Measurements from ENCODE around the gene CXCL6.

The CXCL6 gene

DNA sequence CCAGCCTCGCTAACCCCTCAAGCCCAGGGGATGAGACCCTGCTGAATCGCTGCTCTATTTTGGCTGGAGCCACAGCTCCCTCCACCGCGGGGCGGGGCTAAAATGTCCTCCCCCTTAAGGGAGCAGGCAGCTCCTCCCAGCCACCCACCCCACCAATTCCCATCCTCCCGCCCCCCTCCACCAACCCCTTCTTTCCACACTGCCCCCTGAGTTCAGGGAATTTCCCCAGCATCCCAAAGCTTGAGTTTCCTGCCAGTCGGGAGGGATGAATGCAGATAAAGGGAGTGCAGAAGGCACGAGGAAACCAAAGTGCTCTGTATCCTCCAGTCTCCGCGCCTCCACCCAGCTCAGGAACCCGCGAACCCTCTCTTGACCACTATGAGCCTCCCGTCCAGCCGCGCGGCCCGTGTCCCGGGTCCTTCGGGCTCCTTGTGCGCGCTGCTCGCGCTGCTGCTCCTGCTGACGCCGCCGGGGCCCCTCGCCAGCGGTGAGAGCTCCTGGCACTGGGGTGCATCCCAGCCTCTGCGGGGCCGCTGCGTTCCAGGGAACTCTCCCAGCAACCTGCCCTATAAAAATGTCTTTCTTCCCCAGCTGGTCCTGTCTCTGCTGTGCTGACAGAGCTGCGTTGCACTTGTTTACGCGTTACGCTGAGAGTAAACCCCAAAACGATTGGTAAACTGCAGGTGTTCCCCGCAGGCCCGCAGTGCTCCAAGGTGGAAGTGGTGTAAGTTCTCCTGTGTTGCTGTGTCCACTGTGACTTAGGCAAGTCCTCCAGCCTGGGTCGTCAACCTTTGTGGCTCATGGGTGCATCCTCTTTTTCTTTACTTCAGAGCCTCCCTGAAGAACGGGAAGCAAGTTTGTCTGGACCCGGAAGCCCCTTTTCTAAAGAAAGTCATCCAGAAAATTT, at the start of gene CXCL6:
CXCL6 (plus strand) TSS at position 306 of the 907 bp plus-strand sequence; CDS start at position 379, 73 bp downstream.
- DNase-seq: peak; percentile 5 to 50

DNA sequence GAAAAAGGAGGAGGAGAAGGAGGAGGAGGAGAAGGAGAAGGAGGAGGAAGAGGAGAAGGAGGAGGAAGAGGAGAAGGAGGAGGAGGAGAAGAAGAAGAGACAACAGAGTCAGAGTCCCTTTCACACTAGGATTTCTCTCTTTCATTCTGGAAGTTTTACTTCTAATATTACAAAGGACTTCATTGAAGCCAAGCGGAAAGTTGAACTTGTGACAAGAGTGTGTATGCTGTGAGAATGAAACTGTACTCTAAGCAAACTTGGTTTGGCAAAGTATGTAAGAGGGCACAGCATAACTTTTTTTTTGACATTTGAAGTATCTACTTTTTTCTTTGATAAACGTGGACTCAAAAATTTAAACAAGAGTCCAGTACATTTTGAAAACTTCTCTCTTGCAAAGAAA, 48.1 kb upstream of the CXCL6 start:
- no peak for DNase-seq

DNA sequence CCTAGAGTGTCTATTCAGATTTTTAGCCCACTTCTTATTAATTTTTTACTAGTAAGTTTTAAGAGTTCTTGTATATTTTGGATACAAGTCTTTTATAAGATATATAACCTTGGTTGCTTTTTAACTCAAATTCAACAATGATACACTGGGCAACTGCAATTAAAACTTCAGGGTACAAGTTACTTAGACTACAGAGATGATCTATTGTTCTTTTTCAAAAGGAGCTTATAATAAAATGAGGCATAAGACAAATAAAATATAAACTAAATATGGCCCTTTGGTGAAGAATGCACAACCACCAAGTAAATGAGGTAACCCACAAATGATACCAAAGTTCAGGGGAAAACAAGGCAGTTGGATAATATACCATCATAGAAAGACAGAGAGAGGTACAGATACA, 37.6 kb upstream of the CXCL6 start:
- no peak for DNase-seq

DNA sequence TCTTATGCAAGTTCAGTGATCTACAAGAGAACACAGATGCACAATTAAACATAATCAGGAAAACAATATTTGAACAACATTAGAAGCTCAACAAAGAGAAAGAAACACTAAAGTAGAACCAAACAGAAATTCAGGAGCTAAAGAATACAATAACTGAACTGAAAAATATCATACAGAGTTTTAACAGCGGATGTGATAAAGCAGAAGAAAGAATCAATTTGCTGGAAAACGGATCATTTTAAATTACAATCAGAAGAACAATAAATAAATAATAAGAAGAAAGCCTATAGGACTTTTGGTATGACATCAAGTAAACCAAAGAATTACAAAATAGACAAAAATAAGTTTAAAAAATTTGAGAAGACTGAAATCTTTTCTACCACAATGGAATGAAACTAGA, 36.3 kb upstream of the CXCL6 start:
- DNase-seq: no peak

DNA sequence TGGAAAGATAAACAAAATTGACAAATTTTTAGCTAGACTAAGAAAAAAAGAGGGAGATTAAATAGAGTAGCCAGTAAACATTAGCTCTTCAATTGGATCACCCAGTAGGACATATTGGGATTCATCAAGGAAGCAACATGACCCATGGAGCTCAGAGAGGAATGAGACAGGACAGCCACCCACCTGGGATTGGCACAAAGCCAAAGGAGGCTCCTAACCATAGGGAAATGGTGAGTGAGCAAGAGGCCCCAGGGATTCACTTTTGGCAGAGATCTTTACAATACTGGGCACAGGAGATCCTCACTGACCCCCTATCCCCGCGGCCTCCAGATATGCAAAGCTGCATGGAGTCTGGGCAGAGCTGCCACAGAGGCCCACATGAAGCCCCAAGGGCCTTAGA, 34.8 kb upstream of the CXCL6 start:
- no peak for DNase-seq

DNA sequence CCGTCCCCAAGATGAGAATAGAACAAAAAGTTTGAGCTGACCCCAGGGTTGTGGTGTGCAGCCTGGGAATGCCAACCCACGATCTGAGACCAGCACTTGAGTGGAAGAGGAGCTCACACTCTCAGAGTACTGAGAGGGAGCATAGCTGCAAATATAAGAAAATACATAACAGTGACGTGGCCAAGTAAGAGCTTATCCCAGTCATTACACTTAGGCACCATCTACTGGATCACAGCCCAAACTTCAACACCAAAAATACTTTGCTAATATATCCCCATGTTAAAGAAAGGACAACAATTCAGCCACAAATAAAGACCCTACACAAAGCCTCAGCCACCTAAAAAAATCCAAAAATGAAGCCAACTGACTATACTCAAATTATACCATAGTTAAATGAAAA, 33.3 kb upstream of the CXCL6 start:
- DNase-seq: no peak

DNA sequence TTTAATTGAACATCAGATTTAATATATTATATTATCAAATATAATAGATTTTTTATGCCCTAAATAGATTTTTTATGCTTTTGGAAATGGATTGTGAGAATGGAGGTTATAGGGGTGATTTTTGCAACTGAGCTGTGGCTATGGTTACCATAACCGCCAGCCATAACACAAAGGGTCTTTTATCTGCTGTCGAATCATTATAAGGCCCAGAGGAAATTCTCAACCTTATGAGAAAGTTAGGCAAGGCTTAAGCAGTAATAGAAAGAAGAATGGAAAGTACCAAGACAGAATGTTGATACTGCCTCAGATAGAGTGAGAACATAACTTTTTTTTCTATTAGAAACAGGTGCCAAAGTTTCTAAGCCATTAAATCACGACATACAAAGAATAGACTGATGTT, 26.3 kb upstream of the CXCL6 start:
- DNase-seq: no peak

DNA sequence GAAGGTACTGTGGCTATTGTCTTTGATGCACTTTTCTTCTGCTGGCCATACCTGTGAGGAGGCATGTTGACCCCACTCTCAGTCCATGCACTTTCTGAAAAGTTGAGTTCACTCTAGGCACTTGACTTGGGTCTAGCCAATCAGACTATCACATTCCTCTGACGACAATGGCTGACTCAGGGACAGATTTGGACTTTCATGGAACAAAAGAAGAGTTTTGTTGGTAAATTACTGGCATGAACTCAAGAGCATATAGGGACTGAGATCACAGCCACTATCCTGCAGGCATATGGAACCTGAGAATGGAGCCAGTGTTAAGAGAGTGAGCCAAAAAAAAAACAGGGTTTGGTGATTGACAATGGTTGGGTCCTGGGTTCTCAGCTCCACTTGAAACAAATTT, 24.6 kb upstream of the CXCL6 start:
- DNase-seq: no peak

DNA sequence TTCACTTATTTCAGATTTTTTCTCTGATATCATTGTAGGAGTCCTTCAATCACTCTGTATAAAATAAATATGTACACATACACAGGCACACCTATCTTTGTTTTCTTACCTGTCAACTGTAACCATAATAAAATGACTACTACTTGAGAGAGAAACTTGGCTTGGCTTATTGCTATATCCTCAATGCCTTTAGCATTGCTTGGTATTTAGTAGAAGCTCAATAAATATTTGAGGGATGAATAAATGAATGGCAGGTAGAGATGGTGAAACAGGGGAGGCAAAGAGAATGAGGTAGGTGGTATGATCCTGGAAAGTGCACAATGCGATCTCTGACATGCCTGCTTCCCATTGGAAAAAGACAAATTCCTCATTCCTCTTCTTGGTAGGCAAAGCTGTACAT, 21.8 kb upstream of the CXCL6 start:
- no peak for DNase-seq

DNA sequence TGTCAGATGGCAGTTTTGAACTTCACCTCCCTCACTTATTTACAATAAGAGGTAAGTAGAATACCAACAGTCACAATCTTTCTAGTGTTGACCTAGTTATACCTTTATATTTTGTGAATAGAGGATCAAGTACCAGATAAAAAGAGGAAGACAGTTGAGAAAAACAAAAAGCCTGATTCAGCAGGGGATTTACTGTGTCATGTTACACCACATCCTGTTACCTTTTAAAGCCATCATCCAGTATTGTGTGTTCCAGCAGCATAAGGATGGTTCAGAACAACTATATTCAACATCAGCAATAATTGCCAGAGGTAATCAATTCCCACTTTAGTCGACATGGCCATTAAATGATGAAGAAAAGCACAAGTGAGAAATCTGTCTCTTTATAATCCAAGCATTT, 21.3 kb upstream of the CXCL6 start:
- no peak for DNase-seq

DNA sequence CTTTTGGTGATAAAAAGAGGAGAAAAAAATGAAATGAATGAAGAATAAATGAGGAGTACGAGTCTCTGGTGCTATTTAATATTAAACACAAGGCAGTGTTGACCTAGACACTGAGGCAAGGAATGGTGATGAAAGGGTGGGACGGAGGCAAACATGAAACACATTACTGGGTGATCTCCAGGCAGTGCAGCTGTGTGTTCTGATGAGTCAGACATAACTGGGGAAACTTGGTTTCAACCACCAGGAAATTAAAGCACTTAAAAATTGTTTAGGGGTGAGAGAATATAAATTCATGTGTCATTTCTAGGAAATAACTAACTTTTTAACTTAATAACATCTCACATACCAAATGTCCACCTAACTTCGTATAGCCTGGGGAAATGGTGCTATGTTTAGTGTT, 19.7 kb upstream of the CXCL6 start:
- peak; percentile 38 to 53 for DNase-seq

DNA sequence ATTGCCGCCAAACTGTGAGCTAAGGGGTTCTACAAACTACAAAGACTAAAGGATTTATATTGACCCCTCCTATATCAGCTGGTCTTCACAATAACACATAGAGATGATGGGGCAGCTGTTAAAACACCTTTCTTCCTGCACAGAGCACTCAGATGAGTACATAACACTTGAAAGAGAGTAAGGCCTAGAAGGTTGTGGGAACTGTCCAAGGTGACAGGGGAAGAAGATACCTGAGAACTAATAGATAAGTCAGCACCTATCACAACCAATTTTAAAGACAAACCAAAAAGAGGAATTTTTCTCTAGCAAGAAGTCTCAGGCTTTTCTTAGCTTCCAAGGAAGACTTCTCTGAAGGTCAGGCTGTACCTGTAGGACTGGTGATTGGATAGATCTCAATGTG, 19.1 kb upstream of the CXCL6 start:
- peak; percentile 48 to 66 for DNase-seq

DNA sequence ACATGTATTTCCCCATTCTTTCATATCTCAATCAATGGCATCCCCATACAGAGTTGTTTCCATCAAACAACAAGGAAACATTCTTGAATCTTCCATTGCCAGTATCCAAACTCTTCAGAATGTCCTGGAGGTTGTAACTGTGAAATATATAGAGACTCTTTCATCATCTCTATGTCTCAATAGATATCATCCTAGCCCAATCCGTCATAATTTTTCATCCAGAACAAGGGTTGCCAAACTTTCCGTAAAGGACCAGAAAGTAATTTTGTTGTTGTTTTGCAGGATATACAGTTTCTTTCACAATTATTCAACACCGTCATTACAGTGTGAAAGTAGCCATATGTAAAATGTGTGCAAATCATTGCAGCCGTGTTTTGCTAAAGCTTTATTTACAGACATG, 15.2 kb upstream of the CXCL6 start:
- no peak for DNase-seq

DNA sequence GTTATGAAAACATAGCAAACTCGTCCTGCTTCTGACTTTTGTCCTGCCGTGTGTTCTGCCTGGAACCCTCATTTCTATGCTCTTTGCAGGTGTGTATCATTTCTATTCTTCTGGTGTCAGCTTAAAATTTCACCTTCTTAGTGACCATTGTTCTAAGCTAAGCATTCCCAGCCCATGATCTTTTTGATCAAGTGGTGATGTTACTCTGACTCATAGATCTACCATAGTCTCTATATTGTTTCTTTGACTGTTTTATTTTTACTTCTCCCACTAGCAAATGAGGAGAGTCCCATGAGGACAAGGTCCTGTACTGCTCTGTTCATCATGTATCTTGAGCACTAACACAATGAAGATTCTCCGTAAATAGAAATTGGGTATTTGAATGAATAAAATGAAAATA, 14.1 kb upstream of the CXCL6 start:
- DNase-seq: no peak

DNA sequence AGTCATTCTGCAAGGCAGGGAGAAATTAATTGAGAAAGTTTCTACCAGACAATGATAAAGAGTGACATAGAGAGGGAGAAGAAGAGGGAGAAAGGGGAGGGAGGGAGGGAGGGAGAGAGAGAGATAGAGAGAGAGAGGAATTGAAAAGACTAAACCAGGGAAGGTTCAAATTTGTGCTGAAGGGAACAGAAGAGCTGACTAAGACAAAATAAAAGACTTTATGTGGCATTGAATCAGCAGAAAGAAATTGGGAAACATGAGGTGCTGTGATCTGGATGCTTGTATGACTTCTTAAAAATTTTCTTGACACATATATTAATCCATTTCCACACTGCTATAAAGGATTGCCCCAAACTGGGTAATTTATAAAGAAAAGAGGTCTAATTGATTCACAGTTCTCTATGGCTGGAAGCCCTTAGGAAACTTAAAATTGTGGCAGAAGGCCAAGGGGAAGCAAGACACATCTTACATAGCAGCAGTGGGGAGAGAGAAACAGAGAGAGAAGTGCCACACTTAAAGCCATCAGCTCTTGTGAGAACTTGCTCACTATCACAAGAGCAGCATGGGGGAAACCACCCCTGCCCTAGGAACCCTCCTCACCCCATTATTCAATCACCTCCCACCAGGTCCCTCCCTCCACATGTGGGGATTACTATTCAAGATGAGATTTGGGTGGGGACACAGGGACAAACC, 13.5 kb upstream of the CXCL6 start:
- DNase-seq: no peak

DNA sequence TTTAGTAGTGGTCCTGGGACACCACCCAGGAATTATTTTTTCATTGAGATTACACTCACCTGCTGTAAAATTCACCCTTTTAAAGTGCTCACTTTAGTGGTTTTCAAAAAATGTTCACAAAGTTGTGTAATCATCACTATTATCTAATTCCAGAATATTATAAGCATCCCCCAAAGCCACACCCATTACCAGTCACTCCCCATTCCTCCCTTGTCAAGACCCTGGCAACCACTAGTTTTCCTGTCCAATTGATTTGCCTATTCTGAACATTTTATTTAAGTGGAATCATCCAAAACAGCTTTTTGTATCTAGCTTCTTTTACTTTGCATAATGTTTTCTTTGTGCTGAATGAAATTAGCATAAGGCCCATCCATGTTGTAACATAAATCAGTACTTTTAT, 12.7 kb upstream of the CXCL6 start:
- no peak for DNase-seq

DNA sequence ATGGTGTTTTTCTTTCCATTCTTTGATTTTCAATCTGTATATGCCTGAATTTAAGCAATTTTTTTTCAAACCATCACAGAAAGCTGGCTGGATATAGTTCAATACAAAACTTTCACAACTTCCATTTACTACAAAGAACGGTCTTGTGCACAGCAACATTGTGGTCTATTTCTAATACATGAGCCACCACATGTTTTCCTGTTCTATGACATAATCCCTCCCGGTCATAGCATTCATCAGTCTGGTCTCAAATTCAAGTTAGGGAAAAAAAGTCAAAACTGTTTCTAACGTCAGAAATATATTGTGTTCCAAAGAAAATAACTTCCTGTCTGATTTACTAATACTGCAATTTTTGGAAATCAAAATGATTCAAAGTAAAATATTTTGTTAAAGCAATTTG, 7.5 kb upstream of the CXCL6 start:
- DNase-seq: no peak

DNA sequence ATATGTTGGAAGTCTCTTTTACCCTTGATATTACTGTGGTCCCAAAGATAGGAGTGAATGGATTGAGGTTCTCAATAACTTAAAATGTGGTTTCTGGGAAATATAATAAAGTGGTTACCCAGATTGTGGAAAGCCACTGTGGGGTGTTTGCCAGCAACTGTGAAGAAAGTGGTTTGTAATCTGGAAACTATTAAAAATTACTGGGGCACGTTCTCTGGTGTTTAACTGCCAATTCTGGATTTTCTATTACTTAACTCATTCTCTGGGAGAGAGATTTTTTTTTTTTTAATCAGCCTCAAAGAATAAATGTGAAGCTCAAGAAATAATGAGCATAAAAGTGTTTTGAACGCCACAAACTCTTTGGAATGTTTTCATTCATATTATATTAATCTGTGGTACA, 4.9 kb upstream of the CXCL6 start:
- no peak for DNase-seq

DNA sequence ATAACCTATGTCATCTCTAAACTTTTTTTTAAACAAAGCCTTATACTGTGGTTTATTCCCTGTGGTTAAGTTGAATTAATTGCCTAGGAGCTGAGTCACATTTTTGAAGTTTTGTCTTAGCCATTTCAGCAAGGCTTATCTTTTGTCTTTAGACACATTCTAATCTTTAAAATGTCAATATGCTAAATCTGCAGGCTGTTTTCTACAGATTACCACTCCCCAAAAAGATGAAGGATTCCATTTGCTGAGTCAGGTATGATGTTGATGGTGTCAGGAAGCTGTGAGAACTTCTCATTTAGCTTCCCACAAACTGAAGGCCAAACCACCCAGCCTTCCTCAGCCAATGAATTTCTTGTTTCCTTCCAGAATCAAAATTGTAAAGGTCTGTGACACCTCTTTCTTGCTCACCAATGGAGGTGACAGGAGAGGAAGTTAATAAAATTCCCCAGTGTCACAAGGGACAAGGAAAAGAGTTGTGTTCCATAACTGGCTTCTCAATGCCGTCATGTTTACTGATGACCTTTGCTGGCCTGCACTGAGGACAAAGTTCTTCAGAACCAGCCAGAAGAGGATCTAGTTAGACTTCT, 3.7 kb upstream of the CXCL6 start:
- no peak for DNase-seq

DNA sequence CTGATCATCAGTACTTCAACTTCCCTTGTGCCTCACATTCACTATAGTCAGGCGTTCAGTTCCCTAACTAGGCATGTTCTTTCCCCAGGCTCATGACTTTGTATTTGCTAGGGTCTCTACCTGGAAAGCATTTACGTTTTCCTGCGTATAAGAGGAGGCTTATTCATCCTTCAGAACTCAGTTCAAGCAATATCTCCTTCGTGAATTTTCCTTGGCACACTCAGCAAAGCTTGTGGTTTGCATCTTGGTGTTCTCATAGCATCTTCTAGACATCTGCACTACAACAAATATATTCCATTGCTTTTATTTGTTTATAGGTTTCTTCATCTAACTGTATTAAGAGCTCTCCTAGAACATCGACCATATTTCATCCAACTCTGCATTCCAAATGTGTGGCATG, 2.6 kb downstream of the CXCL6 start:
- DNase-seq: no peak

DNA sequence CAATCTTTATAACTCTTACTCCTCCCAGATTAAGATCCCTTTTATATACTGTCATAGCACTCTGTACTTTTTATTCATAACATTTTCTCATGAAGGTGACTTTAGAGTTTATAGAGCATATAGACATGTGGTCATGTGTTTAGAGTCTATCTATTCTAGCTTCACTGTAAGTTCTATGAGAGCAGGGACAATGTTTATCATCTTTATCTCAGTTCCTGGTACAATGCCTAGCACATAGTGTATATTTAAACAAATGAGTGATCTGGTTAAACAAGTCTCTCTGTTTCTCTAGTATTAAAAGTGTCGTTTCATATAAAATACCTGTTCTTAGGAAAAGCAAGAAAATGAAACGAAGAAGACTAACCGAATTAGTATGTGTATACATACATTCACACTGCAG, 3.2 kb downstream of the CXCL6 start:
- no peak for DNase-seq

DNA sequence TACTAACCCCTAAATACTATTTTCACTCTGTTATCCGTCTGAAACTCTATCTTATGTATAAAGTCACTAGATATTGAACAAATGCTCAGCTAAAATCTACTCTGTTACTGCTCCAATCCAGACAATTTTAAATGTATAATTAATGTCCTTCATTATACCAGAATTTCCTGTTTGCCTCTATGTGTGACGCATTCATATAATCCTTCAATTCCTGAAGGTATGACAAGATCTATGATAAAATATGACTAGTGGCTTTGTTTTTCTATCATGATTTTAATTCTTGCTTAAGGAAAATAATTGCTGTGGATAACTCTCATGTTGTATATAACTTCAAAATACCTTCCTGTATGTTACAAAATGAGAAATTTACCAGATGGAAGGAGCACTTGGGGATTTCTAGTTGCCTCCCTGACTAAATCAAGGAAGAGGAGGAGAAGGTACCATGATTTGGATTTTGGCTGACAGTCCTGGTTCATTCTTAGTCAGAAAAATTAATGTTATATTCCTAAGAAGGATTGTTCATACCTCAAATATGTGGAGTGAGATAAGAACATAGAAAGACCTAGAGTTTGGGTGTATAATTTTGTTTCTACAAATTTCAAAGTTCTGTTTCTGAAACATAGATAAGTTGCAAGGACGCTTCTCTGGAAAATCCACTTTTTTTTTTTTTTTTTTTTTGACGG, 4.9 kb downstream of the CXCL6 start:
- DNase-seq: no peak

DNA sequence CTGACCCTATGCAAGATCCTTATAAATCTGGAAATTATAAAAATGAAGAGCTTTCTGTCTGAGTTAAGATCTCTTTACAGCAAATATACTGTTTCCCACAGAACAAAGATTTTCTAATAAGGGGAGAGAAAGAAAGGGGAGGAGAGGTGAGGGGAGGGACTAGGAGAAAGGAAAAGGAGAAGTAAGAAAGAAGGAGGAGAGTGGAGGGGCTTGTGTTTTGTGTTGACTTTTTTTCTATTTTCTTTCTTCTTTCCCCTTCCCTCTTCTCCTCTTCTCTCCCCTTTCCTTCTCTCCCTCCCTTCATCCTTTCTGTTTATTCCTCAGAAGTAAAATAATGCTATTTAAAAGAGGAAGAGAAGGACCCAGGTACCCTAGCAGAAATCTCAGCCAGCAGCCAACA, 6.2 kb downstream of the CXCL6 start:
- no peak for DNase-seq

DNA sequence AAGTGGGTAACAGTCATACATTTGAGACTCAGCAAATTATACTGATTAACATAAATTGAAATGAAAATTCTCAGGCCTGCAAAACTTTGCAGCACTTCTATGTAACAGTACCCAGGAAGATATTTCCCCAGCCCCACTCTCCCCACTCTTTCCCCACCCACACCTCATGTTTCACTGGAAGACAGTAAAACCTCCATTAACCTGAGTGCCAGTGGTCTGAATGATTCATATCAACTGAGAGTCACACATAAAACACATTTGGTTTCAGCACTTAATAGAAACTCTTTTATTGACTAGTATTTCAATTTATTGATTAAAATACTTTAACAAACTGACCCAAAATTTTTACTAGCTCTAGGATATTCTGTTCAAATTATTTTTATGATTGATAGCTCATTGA, 6.9 kb downstream of the CXCL6 start:
- no peak for DNase-seq

Measured in SHP77 (cell line).